ENCODE results near the gene TENM4.

Gene TENM4

DNA sequence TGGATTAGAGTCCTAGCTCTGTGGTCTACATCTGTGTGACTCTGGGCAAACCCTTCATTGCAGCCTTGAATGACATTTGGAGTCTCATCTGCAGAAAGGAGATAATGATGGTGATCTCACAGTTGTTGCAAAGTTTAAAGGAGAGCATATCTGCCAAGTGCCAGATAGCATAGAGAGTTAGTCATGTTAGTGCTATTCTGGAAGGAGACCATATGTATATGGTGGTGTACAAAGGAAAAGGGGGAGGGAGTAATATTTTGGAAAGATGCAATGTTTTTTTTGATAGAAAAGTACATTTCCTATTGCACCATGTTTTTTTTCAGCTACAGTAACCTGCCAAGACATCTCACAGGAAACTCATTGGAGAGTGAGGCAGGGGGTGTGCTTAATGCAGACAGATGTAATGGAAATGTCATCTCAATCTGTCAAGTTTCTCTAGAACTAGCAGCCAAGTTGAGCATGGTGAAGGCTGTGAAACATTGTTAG, 774.1 kb downstream of the TENM4 start:
- TF ChIP-seq, protein P1, sequence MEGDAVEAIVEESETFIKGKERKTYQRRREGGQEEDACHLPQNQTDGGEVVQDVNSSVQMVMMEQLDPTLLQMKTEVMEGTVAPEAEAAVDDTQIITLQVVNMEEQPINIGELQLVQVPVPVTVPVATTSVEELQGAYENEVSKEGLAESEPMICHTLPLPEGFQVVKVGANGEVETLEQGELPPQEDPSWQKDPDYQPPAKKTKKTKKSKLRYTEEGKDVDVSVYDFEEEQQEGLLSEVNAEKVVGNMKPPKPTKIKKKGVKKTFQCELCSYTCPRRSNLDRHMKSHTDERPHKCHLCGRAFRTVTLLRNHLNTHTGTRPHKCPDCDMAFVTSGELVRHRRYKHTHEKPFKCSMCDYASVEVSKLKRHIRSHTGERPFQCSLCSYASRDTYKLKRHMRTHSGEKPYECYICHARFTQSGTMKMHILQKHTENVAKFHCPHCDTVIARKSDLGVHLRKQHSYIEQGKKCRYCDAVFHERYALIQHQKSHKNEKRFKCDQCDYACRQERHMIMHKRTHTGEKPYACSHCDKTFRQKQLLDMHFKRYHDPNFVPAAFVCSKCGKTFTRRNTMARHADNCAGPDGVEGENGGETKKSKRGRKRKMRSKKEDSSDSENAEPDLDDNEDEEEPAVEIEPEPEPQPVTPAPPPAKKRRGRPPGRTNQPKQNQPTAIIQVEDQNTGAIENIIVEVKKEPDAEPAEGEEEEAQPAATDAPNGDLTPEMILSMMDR (IDR thresholded peaks at IDR 0.05; ENCODE audit: extremely low read depth, missing control alignments): no peak
- no peak for DNase-seq (ENCODE audit: low spot score)

GRCh38 chr11:78664636-78665035, 776.2 kb downstream of the TENM4 start:
- TF ChIP-seq, protein P1 (IDR thresholded peaks at IDR 0.05; ENCODE audit: extremely low read depth, missing control alignments): no peak
- DNase-seq (ENCODE audit: low spot score): no peak

GRCh38 chr11:78662811-78663210, 778.0 kb downstream of the TENM4 start:
- TF ChIP-seq, protein P1 (IDR thresholded peaks at IDR 0.05; ENCODE audit: extremely low read depth, missing control alignments): no peak
- no peak for DNase-seq (ENCODE audit: low spot score)

- no peak for DNase-seq (ENCODE audit: low spot score)
- TF ChIP-seq, protein P1 (IDR thresholded peaks at IDR 0.05; ENCODE audit: extremely low read depth, missing control alignments): no peak
These were observed 780.4 kb downstream of the TENM4 start for GRCh38 chr11:78660471-78660870.

DNA sequence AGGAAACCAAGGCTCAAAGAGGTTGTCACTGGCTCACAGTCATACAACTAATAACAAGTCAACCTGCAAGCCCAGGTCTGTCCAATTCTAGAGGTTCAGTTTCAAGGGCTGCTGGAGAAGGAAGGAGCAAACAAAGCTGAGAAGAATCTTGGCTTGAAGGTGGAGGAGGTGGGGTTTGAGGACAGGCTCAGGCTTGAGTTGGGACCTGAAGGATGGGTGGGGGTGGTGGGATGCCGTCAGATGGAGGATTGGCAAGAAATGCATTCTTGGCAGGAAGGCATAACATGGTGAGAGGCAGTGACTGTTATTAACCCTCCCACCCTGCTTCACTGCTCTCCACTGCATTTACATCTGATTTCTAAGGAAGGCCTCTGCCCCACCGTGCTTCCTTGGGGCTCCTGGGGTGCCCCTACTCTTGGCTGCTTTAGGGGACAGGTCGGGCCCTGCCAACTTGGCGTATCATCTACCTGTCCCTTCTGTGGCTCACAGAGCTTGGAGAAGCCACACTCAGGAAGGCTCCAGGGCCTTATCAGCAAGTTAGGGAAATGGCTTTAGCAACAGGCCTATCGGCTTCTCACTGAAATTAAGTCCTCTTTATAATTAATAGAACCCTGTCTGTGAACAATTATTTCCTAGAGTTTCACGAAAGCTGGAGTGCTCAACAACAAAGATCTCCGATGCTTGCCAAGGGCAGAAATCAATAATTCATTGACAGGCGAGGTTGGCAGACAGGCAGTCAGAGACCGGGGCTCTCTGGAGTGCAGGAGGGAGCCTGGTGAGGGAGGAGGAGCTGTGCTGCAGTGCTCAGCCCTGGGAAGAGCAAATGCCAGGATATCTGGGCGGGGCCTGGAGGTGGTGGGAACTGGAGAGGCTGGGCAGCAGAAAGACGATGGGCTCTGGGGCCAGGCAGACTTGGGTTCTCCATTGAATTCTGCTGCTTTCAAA, 781.2 kb downstream of the TENM4 start:
- DNase-seq (ENCODE audit: low spot score): no peak
- TF ChIP-seq, protein P1 (IDR thresholded peaks at IDR 0.05; ENCODE audit: extremely low read depth, missing control alignments): no peak

DNA sequence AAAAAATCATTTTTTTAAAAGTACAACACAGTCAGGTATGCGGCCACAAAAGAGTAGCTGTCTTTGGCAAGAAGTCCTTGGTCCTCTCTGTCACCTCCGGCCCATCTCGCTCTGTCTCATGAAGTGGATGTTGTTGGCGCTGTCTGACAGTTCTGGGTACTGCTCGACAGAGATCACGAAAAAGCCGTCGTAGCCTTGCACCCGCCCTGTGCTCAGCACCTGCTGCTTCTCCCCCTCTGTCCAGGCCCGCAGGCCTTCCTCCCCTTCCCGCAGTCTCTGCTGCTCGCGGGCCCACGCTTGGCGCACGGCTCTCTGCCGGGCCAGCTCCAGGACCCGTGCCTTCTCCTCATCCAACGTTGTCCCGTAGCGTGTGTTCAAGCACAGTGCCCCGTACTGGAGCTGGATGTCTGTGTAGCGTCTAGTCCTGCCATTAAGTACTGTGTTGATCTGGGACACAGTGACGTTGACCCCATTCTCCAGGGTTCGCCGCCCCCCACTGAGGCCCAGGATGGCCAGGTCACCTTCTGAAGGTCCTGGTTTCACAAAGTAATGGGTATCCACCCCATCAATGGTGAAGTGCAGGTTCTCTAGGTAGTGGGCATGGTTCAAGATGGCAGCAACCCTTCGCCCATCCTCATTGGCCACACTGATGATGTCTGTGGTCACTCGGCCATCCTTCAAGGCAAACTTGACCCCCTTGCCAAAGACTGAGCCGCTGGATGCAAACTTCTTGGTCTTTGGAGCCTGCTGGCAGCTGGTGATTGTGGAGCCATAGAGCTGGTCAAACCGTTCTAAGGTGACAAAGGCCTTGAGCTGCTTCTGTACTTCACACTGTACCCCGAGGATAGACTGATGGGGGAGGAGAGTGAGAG, 782.6 kb downstream of the TENM4 start:
- TF ChIP-seq, protein P1 (IDR thresholded peaks at IDR 0.05; ENCODE audit: extremely low read depth, missing control alignments): no peak
- no peak for DNase-seq (ENCODE audit: low spot score)

Data from GM20000 (cell line).